GM19193 (cell line): ENCODE results near the gene IKZF1.

Experiments
- POLR2A ChIP-seq: IDR thresholded peaks from 4 replicates; pipeline ENCODE4 v1.6.1; 2011; ENCODE audit not compliant: insufficient read depth, insufficient read length; ENCODE audit errors: extremely low read depth

The IKZF1 gene

DNA sequence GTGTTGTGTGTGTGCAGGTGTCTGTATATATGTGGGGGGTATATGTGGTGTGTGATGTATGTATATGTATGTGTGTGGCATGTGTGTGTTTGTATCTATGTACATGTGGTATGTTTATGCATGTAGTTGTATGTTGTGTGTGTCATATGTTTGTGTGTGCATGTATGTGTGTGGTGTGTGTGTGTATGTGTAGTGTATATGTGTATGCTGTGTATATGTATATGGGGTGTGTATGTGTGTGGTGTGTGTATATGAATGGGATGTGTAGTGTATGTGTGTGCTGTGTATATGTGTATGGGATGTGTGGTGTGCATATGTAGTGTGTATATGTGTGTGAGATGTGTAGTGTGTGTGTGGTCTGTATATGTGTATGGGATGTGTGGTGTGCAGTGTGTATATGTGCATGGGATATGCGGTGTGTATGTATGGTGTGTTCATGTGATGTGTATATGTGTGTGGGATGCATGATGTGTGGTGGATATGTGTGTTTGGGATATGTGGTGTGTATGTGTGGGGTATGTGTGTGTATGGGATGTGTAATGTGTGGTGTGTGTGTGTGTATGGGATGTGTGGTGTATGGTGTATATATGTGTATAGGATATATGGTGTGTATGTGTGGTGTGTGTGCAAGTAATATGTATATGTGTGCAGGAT is 30.0 kb downstream of the IKZF1 start:
- no peak for TF ChIP-seq POLR2A

DNA sequence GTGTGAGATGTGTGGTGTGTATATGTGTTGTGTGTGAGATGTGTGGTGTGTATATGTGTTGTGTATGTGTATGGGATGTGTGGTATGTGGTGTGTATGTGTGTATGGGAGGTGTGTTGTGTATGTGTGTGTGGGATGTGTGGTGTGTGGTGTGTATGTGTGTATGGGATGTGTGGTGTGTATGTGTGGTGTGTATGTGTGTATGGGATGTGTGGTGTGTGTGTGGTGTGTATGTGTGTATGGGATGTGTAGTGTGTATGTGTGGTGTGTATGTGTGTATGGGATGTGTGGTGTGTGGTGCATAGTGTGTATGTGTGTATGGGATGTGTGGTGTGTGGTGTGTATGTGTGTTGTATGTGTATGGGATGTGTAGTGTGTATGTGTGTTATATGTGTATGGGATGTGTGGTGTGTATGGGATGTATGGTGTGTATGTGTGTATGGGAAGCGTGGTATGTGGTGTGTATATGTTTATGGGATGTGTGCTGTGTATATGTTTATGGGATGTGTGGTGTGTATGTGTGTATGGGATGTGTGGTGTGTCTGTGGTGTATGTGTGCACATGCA is 30.8 kb downstream of the IKZF1 start:
- no peak for TF ChIP-seq POLR2A

DNA sequence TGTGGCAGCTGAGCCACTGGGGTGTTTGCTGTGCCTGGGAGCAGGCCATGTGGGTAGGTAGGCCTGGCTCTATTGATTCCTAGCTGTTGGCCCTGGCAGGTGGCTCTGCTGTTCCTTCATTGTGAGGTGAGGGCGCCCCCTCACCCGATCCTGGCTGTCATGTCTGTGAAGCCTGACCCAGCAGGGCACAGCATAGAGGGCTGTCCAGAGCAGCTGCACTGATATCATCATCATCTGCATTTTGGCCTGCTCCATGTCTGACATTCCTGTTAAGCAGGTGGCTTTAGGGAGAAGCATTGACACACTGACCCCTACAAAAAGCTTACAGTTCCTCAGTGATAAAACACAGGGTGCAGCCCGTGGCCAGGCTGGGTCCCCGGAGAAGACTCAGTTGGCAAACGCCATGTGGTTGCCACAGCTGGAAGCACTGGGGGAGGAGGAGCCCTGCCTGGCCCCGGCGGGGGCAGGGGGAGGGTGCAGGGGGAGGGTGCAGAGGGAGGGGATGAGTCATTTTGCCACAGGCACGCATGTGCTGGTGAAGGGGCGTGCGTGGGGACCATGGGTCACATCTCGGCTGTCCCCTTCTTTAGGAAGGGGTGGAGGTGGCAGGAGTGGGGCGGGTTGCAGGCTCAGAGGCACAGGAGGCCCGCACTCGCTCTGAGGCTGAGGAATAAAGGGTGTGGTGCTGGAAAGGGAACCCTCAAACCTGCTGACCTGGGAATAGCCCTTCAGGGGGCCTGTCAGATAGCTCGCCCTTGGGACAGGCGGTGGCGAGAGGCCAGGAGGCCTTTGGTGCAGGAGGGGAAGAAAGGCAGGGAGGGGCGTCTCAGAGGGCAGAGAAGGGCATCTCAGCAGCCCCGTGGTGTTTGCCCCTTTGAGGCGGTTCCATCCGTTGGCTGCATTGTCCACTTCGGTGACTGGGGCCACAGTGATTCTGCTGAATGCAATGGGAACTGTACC is 31.6 kb downstream of the IKZF1 start:
- TF ChIP-seq POLR2A: no peak

DNA sequence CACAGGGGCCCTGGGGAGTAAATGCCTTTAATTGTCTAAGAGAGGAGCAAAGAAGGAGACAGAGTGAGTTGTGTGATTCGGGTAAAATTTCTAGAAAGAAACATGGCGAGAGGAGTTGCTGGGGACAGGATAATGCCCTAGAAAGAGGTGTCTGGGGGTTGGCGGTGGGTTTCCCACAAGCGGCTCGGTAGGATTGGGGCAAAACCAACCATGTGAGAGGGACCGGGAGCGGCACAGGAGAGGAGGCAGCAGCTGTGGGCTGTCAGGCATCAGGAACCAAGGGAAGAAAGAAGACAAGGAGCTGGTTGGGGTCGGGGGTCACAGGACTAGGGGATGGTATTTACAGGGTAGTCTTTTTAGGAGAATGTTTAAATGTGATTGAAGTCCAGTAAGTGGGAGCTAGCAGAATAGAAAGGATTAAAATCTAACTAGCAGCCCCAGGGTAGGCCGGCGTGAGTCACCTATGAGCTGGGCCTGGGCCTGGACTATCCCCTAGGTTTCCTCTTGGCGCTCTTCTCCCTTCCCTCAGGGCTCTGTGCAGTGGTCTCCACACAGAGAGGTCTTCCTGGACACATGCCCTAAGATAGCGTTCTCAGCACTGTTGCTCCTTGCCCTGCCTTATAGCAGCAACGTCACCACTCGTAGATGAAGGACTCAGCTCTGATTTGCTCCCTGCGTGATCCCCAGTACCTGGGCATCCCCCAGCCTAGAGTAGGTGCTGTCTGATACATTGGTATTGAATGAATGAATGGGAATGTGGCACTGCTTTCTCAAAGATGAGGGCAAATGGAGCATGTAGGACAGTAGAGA is 32.6 kb downstream of the IKZF1 start:
- TF ChIP-seq POLR2A: no peak

DNA sequence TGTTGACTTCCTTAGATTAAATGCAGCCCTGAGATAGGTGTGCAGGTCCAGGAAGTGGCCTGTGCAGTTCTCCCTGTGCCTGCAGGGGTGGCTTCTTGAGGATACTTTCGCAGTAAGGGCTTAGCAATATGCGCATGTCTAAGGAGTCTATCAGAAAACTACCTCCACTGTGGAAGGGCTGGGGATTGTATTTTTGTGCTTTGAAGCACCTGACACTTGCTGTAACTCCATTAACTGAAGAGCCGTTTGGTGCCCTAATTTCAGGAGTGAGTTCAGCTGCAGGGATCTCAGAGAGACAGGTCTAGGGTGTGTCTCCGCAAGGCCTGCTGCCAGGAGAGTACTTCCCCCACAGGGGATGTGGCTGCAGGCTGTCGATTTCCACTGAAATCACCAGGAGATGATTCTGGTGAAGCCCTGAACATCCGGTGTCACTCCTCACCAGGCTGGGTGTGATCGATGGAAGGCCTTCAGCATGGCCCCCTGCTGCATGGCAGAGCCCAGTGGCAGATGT is 35.5 kb downstream of the IKZF1 start:
- no peak for TF ChIP-seq POLR2A

DNA sequence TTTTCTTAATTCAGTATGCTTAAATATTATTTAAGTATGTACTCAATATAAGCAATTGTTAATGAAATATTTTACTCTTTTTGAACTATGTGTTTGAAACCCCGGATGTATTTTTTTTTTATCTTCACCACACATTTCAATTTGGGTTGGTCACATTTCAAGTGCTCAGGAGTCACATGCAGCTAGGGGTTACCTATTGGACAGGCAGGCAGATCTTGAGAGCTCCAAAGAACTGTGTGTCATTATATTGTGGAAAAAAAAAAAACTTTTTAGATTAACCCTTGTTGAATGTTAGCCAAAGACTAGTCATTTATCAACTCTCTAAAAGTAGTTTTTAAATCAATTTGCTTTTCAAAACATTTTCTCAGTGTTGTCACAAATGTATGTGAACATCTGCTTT is 37.2 kb downstream of the IKZF1 start:
- no peak for TF ChIP-seq POLR2A

DNA sequence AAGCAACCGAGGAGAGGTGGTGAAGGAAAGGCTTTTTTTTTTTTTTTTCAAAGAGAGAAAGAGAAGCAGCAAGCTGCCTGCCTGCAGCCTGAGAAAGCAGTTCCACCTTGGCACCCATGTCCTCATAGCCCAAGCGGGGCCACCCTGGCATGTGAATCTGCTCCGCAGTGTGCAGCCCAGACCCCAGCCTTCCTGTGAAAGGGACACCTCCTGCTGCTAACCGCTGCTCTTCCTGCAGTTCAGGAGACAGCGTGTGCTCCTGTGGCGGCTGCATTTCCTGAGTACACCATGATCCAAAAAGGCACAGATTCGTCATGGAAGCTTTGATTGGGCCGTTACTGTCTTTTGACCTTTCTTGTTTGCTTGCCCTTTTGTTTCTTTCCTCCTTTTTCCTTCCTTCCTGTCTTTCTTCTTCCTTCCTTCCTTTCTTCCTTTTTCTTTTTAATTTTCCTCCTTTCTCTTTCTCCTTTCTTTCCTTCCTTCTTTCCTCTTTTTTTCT is 38.1 kb downstream of the IKZF1 start:
- no peak for TF ChIP-seq POLR2A

DNA sequence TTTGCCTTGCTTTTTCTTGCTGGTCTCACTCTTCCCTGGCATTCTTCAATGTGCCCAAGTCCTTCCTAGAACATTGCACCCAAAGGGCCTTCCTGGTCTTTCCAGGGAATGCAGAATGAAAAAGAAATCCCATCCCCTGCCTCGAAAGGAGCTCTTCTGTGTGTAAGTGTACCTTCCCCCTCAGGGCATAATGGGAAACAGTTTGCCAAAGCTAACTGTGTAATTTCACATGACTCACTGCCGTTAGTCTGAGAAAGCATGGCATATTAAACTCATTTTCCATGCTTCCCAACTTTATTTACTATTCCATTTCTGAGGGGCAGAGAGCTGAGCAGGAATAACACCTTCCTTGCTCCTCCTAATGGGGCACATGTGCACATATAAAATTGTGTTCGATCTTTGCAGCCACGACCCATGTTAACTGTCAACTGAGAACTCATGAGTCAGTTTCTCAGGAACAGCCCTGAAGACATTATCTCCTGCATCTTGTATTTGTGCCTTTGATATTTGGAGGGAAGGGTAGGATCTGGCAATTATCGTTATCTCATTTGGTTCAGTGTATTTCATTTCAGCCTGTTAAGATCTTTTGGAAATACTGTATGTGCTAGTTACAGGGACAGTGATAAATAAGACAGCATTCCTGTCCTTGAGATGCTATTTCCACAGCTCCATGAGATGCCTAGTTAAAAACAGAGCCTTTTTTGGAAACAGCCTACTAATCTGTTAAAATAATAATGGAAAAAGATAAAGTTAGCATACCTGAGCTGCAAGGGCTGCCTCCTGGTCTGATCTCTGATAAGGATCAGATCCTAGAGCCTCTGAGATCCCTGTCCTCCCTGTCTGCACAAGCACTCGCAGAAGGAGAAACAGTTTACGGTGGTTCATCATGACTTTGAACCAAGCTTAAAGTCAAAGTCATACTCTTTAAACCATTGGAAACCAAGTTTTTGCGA is 42.3 kb downstream of the IKZF1 start:
- no peak for TF ChIP-seq POLR2A

DNA sequence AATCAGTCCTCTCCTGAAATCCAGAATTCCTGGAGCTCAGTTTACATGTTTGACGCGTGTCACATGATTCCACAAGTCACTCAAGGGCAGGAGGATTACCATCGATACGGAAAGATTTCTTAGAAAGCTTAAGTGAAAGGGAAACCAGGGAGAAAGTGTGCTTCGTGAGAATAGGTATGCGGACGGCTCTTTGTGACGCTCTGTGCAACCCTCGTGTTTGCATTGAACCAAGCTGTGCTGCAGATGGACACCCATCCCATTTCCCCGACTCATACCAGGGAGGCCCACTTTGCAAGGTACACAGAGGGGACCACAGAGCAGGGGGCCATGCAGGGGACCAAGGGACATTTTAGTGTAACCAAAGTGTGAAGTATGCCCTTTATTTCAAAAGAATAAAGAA is 43.2 kb downstream of the IKZF1 start:
- no peak for TF ChIP-seq POLR2A

DNA sequence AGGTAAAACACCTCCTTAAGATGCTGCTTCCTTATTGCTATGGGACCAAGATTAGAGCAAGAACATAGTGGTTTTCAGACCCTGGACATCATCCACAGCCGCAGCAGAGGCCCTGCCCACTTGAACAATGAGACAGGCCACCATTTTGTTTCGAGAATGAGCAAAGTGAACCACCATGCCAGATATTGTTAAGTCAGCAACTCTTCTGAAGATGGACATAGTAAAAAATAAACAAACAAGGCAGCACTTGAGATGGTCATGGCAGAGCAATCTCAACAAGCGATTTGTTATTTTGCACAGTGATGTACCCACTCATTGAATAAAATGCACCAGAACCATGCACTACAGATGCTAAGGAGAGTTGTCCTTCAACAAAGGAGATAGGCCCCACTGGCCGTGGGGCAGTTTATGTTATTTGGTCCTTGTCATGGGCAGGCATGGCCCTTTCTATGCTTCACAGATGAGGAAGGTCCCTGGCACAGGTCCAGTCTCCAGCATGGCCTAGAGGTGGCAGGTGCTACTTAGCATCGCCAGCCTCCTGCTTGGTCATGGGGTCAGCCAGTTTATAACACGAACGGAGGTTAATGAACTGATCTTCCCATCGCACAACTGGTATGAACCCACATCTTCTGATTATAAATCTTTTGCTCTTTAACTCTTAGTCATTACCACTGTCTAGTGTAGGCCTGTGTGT is 44.1 kb downstream of the IKZF1 start:
- no peak for TF ChIP-seq POLR2A

DNA sequence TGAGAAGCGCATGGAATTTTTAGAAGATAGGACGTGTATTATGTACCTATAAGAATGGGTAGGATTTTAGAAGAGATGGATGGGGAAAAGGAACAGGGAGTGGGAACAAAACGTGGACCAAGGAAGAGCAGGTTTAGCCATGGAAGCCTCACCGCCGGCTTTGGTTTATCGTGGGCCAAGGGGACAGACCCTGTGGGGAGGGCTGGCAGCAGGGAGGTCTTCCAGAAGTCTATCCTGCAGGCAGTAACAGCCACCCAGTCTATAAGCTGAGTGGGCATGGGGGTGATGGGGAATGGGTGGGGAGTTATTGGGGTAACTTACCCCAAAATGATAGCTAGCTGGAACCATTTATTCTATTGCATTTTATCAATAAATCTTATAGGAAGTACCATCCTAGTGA is 44.9 kb downstream of the IKZF1 start:
- no peak for TF ChIP-seq POLR2A

DNA sequence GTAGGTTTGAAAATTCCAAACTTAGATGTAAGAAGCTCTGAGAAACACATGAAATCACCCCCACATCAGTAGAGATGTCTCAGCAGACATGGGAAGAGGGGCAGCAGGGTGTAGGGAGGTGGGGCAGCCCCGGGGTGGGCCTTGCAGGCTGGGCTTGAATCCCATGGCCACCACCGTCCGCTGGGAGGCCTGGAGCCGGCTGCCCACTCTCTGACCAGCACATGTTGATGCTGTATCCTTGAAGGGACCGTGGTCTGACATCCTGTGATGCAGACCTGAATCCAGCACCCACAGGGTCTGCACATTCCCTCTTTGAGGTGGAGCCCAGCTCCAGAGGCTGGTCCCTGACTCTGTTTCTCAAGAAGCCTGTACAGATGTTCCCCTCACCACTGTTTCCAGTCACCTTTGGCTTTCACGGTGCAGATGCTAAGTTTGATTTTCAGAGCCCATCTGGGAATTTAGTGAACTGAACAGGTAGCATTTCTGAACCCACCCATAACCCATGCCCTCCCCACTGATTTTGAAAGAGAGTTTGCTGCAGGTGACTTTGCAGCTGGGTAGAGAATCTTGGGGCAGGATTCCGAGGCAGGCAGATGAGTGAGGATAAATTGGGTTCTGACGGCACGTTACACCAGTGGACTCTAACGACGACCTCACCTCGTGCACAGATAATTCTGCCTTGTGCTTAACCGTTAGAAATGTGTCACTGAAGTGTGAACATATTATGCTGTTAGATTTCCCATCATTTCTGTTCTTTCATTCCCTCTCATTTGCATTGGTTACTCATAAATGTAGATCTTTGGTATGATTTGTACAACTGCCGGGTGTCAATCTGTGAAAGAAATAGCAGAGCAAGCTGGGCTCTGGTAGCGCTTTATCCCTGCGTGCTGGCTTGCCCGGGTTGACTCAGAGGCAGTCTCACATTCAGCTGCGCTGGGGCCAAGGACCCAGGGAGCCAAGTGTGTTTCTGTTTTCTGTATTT is 45.7 kb downstream of the IKZF1 start:
- peak; percentile 54 for TF ChIP-seq POLR2A
